Measurements from ENCODE around the gene BCO1.

The BCO1 gene

GRCh38 chr16:81251871-81252270 is 13.4 kb downstream of the BCO1 start:
- H3K27ac ChIP-seq = no peak overlapping the region
- no peaks in the 10 kb centered on the region for H3K27me3 ChIP-seq
- no peak overlapping the region for H3K9ac ChIP-seq
- H3K36me3 ChIP-seq = no peaks in the 10 kb centered on the region
- no peak overlapping the region for H3K4me3 ChIP-seq
- no peak overlapping the region for H3K4me2 ChIP-seq
- TF ChIP-seq Cebpa-rat (IDR thresholded peaks at IDR 0.05) = no peak
- no peaks in the 10 kb centered on the region for H3K4me1 ChIP-seq
- H3K9me3 ChIP-seq (replicated peaks in 1 of 11) = no peaks in the 10 kb centered on the region
- H4K20me1 ChIP-seq = no peaks in the 10 kb centered on the region

DNA sequence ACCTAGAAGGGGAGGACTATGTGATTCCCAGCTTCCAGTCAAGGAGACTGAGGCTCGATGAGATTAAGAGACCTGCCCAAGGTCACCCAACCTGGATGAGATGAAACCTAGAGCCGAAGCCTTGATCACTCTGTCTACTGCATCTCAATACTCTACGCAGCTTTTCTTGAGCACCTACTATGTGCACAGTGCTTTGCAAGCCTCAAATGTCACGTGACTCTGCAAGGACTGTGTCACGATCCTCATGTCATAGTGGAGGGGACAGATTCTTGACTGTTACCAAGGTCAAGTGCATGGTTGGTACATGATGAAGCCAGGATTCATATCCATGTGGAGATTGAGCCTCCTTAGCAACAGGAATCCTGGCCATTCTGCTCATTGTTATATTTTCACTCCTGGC is 14.7 kb downstream of the BCO1 start:
- no peak overlapping the region for H3K4me3 ChIP-seq
- no peak overlapping the region for H3K27ac ChIP-seq
- no peak overlapping the region for H3K4me2 ChIP-seq
- no peak for TF ChIP-seq Cebpa-rat (IDR thresholded peaks at IDR 0.05)
- H3K36me3 ChIP-seq = no peaks in the 10 kb centered on the region
- no peaks in the 10 kb centered on the region for H4K20me1 ChIP-seq
- no peak overlapping the region for H3K9ac ChIP-seq
- H3K4me1 ChIP-seq = no peaks in the 10 kb centered on the region
- no peaks in the 10 kb centered on the region for H3K9me3 ChIP-seq (replicated peaks in 1 of 11)
- no peaks in the 10 kb centered on the region for H3K27me3 ChIP-seq

DNA sequence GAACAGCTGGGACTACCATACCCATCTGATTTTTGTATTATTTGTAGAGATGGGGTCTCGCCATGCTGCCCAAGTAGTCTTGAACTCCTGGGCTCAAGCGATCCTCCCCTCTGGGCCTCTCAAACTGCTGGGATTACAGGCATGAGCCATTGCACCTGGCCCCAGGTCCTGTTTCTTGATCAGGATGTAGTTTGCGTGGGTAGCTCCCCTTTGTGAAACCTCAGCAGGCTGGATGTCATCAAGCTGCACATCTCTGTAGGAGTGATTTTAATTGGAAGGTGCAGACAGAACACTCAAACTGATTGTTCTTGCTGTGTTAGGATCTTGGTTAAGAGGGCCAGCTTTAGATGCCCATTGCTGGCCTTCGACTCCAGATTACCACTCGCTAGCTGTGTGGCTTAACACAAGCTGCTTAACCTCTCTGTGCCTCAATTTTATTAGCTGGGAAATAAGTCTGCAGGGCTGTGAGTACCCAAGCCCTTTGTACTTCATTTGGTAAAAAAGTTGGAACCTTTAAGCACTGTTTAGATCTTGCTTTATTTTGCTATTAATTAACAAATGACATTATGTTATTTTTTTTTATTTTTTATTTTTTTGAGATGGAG is 16.5 kb downstream of the BCO1 start:
- H3K9ac ChIP-seq = no peak overlapping the region
- H3K4me2 ChIP-seq = no peak overlapping the region
- no peaks in the 10 kb centered on the region for H3K9me3 ChIP-seq (replicated peaks in 1 of 11)
- H4K20me1 ChIP-seq = no peaks in the 10 kb centered on the region
- H3K4me3 ChIP-seq = no peak overlapping the region
- H3K27me3 ChIP-seq = no peaks in the 10 kb centered on the region
- no peak overlapping the region for H3K27ac ChIP-seq
- H3K36me3 ChIP-seq = no peaks in the 10 kb centered on the region
- no peaks in the 10 kb centered on the region for H3K4me1 ChIP-seq
- no peak for TF ChIP-seq Cebpa-rat (IDR thresholded peaks at IDR 0.05)

DNA sequence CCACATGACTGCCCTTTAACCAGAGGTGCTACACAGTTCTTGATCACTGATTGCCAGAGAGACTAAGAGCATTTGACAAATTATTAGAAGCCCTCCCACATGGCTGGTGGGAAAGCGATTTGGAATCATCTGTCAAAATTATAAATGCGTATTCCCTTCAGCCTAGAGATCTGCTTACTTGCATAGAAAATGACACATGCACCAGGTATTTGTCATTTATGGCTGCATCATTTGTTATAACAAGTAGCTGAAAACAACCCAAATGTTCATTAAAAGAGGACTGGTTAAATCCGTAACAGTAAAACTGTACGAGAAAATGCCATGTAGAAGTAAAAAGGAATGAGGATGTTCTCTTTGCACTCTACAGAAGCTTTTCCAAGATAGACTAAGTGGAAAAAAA is 21.4 kb downstream of the BCO1 start:
- Histone ChIP-seq H3K9me3 (replicated peaks in 1 of 11) (peaks cover 5 to 14% (median 7%) of the 10 kb centered on the region in 11 experiments; a peak in 17 of 22 replicates), H3K9ac (no peak overlapping the region), H3K27me3 (no peaks in the 10 kb centered on the region), H3K4me3 (no peak overlapping the region), H3K36me3 (no peaks in the 10 kb centered on the region), H3K4me1 (no peaks in the 10 kb centered on the region), H4K20me1 (no peaks in the 10 kb centered on the region), H3K4me2 (no peak overlapping the region), H3K27ac (no peak overlapping the region)
- no peak for TF ChIP-seq Cebpa-rat (IDR thresholded peaks at IDR 0.05)

DNA sequence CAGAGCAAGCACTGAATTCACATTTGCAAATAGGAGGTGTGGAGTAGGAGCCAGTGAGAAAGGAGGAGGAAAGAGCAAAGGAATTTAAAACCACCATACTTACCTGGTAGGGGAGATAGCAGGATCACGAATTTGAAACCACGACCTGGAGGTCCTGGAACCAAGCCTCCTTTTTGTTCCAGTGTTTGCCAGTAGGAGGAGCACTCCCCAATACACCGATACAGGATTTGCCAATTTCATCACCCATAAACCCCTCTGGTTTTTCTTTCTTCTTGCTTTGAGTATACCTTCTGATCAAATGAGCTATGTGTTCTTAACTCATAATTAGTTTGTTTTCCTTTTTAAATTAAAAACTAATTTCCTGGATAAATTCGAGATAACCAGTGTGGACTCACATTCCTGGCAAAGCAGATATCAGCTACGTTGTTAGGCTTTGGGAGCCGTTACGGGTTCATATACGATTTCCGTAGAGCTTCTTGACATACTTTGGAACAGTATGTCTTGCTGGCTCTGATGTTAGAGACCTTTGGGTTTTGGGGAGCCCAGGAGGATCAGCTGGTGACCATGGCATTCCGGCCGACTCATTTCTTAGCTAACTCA is 22.7 kb downstream of the BCO1 start:
- no peaks in the 10 kb centered on the region for H3K27me3 ChIP-seq
- no peak overlapping the region for H3K9ac ChIP-seq
- no peak for TF ChIP-seq Cebpa-rat (IDR thresholded peaks at IDR 0.05)
- no peaks in the 10 kb centered on the region for H3K4me1 ChIP-seq
- no peak overlapping the region for H3K4me3 ChIP-seq
- H3K36me3 ChIP-seq = no peaks in the 10 kb centered on the region
- H4K20me1 ChIP-seq = no peaks in the 10 kb centered on the region
- H3K9me3 ChIP-seq (replicated peaks in 1 of 11) = peaks cover 5 to 14% (median 10%) of the 10 kb centered on the region in 11 experiments; a peak in 17 of 22 replicates
- no peak overlapping the region for H3K4me2 ChIP-seq
- no peak overlapping the region for H3K27ac ChIP-seq

- no peaks in the 10 kb centered on the region for H4K20me1 ChIP-seq
- H3K4me2 ChIP-seq = no peak overlapping the region
- peaks cover 5 to 14% (median 10%) of the 10 kb centered on the region in 11 experiments; a peak in 17 of 22 replicates for H3K9me3 ChIP-seq (replicated peaks in 1 of 11)
- no peak overlapping the region for H3K4me3 ChIP-seq
- no peaks in the 10 kb centered on the region for H3K27me3 ChIP-seq
- no peak overlapping the region for H3K9ac ChIP-seq
- H3K36me3 ChIP-seq = no peaks in the 10 kb centered on the region
- no peak for TF ChIP-seq Cebpa-rat (IDR thresholded peaks at IDR 0.05)
- H3K27ac ChIP-seq = no peak overlapping the region
- peaks cover 0 to 6% (median 0%) of the 10 kb centered on the region in 10 experiments; a peak in 1 of 20 replicates for H3K4me1 ChIP-seq
Measured at GRCh38 chr16:81263470-81264220, 25.2 kb downstream of the BCO1 start.

GRCh38 chr16:81264386-81264785 is 25.9 kb downstream of the BCO1 start:
- no peak overlapping the region for H3K4me2 ChIP-seq
- no peak overlapping the region for H3K9ac ChIP-seq
- no peaks in the 10 kb centered on the region for H3K27me3 ChIP-seq
- H3K9me3 ChIP-seq (replicated peaks in 1 of 11) = peaks cover 5 to 14% (median 10%) of the 10 kb centered on the region in 11 experiments; a peak in 17 of 22 replicates
- H3K36me3 ChIP-seq = no peaks in the 10 kb centered on the region
- no peak for TF ChIP-seq Cebpa-rat (IDR thresholded peaks at IDR 0.05)
- no peaks in the 10 kb centered on the region for H4K20me1 ChIP-seq
- no peak overlapping the region for H3K27ac ChIP-seq
- H3K4me1 ChIP-seq = peaks cover 0 to 6% (median 0%) of the 10 kb centered on the region in 10 experiments; a peak in 1 of 20 replicates
- H3K4me3 ChIP-seq = no peak overlapping the region

GRCh38 chr16:81265052-81265451 is 26.6 kb downstream of the BCO1 start:
- TF ChIP-seq Cebpa-rat (IDR thresholded peaks at IDR 0.05) = no peak
- no peaks in the 10 kb centered on the region for H3K36me3 ChIP-seq
- no peaks in the 10 kb centered on the region for H4K20me1 ChIP-seq
- H3K4me1 ChIP-seq = peaks cover 0 to 6% (median 0%) of the 10 kb centered on the region in 10 experiments; a peak in 1 of 20 replicates
- no peak overlapping the region for H3K9ac ChIP-seq
- H3K27me3 ChIP-seq = no peaks in the 10 kb centered on the region
- H3K4me2 ChIP-seq = no peak overlapping the region
- no peak overlapping the region for H3K27ac ChIP-seq
- no peak overlapping the region for H3K4me3 ChIP-seq
- H3K9me3 ChIP-seq (replicated peaks in 1 of 11) = peaks cover 5 to 14% (median 10%) of the 10 kb centered on the region in 11 experiments; a peak in 17 of 22 replicates

- Histone ChIP-seq H3K9ac (no peak overlapping the region), H4K20me1 (no peaks in the 10 kb centered on the region), H3K9me3 (replicated peaks in 1 of 11) (peaks cover 5 to 14% (median 10%) of the 10 kb centered on the region in 11 experiments; a peak in 17 of 22 replicates), H3K4me3 (no peak overlapping the region), H3K4me1 (peaks cover 0 to 6% (median 0%) of the 10 kb centered on the region in 10 experiments; a peak in 1 of 20 replicates), H3K27me3 (no peaks in the 10 kb centered on the region), H3K4me2 (no peak overlapping the region), H3K36me3 (no peaks in the 10 kb centered on the region), H3K27ac (no peak overlapping the region)
- TF ChIP-seq Cebpa-rat (IDR thresholded peaks at IDR 0.05) = no peak
Measured at GRCh38 chr16:81265658-81266451, 27.4 kb downstream of the BCO1 start.
